T-helper 1 cell treated with Interleukin-12 subunit alpha and Interleukin-12 subunit beta and Interleukin-4 antibody, amounts not matched to agents 30 ng/mL and 1 ng/mL, for 36 hours (primary cell): ENCODE results near the gene UBAC1. TPM values are rescaled to one million over a fixed set of nuclear protein-coding genes. Genes with fewer than 3 reads are reported as not detected.
"Not testable (repeated sequence)": the region's sequence is repeated elsewhere in the genome, so short reads cannot be mapped to it uniquely, and the experiment has no call there.

Experiments
- intact Hi-C: fragments of 100-400 bp; cut with micrococcal nuclease; formaldehyde crosslinking; loops from one replicate; pipeline ENCODE4 v1.15.1; 2024
- total RNA-seq: library from RNA; stranded (reverse); gene quantifications from 2 replicates; pipeline ENCODE4 v1.2.3, GENCODE V29; 2022

UBAC1 gene
- total RNA-seq, 1 donor from 2014 or later: 33.4 TPM

- intact Hi-C loops: loop anchor here (1.0 to 10.0 kb wide), 4 partner anchors 53 to 1796 kb away; partner anchors contain the start of genes CAMSAP1, QSOX2, RNU6ATAC and SNAPC4
These were observed 529 bp downstream of the UBAC1 start for GRCh38 chr9:135960411-135961276.

- intact Hi-C loops: loop anchor here (1.0 to 10.0 kb wide), 4 partner anchors 53 to 1795 kb away; partner anchors contain the start of genes CAMSAP1, QSOX2, RNU6ATAC and SNAPC4
These were observed 1.4 kb downstream of the UBAC1 start for GRCh38 chr9:135959814-135960213.

- intact Hi-C loops: no loop called here
These were observed 2.7 kb downstream of the UBAC1 start for GRCh38 chr9:135958485-135958884.

GRCh38 chr9:135957431-135957830 is 3.7 kb downstream of the UBAC1 start:
- intact Hi-C loops: no loop called here

- intact Hi-C loops: no loop called here
These were observed 4.4 kb downstream of the UBAC1 start for GRCh38 chr9:135956802-135957174.

GRCh38 chr9:135955934-135956801 is 5.0 kb downstream of the UBAC1 start:
- intact Hi-C loops: no loop called here

- intact Hi-C loops: no loop called here
These were observed 8.4 kb downstream of the UBAC1 start for GRCh38 chr9:135952664-135953206.

GRCh38 chr9:135951889-135952663 is 9.1 kb downstream of the UBAC1 start:
- intact Hi-C loops: no loop called here

GRCh38 chr9:135951310-135951709 is 9.9 kb downstream of the UBAC1 start:
- intact Hi-C loops: not testable (repeated sequence)

GRCh38 chr9:135950841-135951240 is 10.3 kb downstream of the UBAC1 start:
- intact Hi-C loops: not testable (repeated sequence)

- intact Hi-C loops: no loop called here
These were observed 11.0 kb downstream of the UBAC1 start for GRCh38 chr9:135950135-135950682.

- intact Hi-C loops: no loop called here
These were observed 11.6 kb downstream of the UBAC1 start for GRCh38 chr9:135949501-135950134.

GRCh38 chr9:135948968-135949367 is 12.2 kb downstream of the UBAC1 start:
- intact Hi-C loops: no loop called here

- intact Hi-C loops: no loop called here
These were observed 12.7 kb downstream of the UBAC1 start for GRCh38 chr9:135948446-135948845.

GRCh38 chr9:135947582-135947981 is 13.6 kb downstream of the UBAC1 start:
- intact Hi-C loops: no loop called here

- intact Hi-C loops: not testable (repeated sequence)
These were observed 14.1 kb downstream of the UBAC1 start for GRCh38 chr9:135947105-135947504.

GRCh38 chr9:135946392-135946994 is 14.7 kb downstream of the UBAC1 start:
- intact Hi-C loops: no loop called here

- intact Hi-C loops: no loop called here
These were observed 15.2 kb downstream of the UBAC1 start for GRCh38 chr9:135945969-135946368.

GRCh38 chr9:135944444-135945252 is 16.5 kb downstream of the UBAC1 start:
- intact Hi-C loops: no loop called here
